Left ventricle myocardium superior (tissue), 1 donor: ENCODE results near the gene MARVELD2. TPM values are rescaled to one million over a fixed set of nuclear protein-coding genes. Genes with fewer than 3 reads are reported as not detected.

Experiments used
- ATAC-seq: fragments of 200-7000 bp; cut with Tn5 transposase; one replicate; pipeline ENCODE4 v1.9.1; 2020; ENCODE audit warnings: mild to moderate bottlenecking, moderate library complexity
- DNase-seq: peaks from one replicate; pipeline ENCODE4 v3.0.0-alpha.2; 2020
- intact Hi-C: fragments of 100-400 bp; cut with micrococcal nuclease; formaldehyde crosslinking; loops from one replicate; pipeline ENCODE4 v1.11.0; 2022
- total RNA-seq: library from RNA; stranded (reverse); fragmentation: NEBNext Ultra II Directional; extraction: Animal tissue kit (Norgen Biotek cat#: 25700); gene quantifications from one replicate; pipeline ENCODE4 v1.2.1, GENCODE V29; 2021
- donor health status: DM: no; HTN: yes; CAD: no; lungs with severe emphysema.

The MARVELD2 gene
- total RNA-seq, 1 donor from 2014 or later = 1.8 TPM

DNA sequence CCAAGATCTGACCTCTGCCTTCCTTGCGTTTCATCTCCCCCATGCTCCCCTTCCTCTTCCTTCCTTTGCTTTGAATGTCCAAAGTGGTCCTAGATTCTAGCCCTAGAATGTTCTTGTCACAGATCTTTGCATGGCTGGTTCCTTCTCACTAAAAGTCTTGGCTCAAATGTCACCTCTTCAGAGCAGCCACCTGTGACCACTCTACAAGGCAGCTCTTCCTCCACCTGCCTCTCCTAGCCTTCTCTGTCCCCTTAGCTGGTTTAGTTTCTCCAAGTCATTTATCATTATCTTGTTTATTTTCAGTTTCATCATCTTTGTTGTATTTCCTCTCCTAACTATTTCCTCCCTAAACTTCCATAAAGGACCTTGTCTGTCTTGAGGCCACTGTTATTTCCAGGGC, 70.6 kb downstream of the MARVELD2 start:
- ATAC-seq = no peak
- intact Hi-C loops = no loop called here
- DNase-seq = no peak

DNA sequence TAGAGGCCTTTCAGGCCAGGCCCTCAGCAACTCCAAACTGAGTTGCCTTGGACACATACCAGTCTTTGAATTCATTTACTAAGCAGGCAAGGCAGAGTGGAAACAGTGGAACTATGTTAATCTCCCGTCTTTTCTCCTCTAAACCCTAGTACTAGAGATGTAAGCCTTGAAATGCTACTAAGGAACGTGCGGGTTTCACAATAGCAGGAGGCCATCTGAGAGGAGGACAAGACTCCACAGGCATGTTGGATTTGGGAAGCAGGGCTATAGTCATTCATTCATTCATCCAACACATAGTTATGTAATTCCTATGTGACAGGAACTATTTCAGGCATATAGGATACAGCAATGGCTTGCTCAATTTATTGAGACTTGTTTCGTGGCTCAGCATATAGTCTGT, 74.3 kb downstream of the MARVELD2 start:
- ATAC-seq = no peak
- intact Hi-C loops = no loop called here
- no peak for DNase-seq

DNA sequence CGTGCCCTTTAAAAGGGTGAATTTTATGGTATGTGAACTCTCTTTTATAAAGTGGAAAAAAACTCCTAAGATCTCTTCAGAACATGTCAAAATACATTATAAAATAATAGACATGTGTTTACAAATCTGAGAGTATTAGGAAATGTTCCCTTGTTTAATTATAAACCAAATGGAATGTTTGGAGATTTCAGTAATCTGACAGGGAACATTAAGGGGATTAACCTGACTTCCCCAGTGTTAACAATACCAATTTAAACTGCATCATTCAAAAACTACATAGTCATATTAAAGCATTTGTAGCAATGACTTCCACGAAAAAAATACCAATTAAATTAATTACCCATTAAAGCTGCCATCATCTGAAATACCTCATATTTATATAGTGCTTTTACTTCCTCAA, 76.1 kb downstream of the MARVELD2 start:
- ATAC-seq = no peak
- intact Hi-C loops = no loop called here

DNA sequence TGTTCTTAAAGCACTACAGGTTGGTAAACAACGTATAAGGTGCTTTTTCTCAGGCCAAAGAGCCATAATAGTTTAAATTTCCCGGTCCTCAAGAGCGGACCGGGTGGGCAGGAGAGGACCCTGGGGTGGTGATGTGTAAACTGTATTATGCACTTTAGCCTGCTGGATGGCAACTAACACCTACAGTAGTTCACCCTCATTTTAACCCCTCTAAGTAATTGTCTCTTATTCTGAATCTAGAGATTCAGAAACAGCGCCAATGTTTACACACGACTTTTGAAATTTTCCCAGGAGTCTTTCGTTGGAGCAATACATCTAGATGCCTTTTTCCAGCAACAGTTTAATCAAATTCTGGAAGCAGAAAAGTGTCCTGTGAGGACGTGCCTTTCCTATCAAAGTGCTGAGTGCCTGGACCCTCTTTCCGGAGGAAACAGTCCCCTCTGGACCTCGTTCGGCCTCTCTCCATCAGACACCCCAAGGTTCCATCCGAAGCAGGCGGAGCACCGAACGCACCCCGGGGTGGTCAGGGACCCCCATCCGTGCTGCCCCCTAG, 77.0 kb downstream of the MARVELD2 start:
- no peak for ATAC-seq
- intact Hi-C loops = no loop called here
- DNase-seq = no peak

More for the DNA sequence above, 76.1 kb downstream of the MARVELD2 start:
- no peak for DNase-seq

DNA sequence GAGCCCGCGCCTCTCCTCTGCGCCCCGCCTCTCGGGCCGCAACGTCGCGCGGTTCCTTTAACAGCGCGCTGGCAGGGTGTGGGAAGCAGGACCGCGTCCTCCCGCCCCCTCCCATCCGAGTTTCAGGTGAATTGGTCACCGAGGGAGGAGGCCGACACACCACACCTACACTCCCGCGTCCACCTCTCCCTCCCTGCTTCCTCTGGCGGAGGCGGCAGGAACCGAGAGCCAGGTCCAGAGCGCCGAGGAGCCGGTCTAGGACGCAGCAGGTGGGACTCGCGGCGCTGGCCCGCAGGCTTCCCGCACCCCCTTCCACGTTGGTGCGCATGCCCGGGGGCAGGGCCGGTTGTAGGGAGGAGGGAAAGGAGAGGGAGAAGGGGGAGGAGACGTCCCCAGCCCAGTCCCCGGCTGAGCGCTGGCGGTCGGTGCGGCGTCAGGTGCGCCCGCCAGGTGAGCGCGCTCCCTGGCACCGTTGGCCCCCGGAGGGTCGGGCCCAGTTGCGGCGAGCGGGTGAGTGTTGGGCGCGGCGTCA, 77.5 kb downstream of the MARVELD2 start, which contains the start of gene OCLN:
TSS of gene OCLN (plus strand) at position 400 of the 532 bp plus-strand sequence. CDS start 11,455 bp downstream, outside the sequence.
- intact Hi-C loops = no loop called here
- DNase-seq (peak; percentile 29), ATAC-seq (peak; percentile 67)

DNA sequence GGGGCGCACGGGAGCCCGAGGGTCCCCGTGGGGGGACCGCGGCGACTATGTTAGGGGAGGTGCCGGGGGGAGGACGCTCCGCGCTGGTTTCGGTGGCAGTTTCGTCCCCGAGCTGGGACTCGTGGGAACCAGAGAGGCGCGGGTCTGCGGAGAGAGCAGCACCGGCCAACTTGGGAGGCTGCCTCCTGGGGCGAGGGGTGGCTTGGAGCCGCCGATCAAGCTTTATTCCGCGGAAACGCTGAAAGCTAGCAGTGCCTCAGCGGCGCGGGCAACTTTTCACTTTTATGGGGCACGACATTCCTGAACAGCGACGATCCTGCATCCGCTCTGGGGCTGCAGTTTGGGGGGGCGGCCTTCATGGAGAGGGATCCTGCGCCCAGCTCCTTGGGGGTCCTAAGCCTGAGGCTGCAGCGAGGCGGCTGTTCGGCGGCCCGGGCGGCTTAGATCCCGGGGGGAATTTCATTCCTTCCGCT, 78.0 kb downstream of the MARVELD2 start:
- DNase-seq (no peak), ATAC-seq (peak; percentile 20)
- intact Hi-C loops = no loop called here

DNA sequence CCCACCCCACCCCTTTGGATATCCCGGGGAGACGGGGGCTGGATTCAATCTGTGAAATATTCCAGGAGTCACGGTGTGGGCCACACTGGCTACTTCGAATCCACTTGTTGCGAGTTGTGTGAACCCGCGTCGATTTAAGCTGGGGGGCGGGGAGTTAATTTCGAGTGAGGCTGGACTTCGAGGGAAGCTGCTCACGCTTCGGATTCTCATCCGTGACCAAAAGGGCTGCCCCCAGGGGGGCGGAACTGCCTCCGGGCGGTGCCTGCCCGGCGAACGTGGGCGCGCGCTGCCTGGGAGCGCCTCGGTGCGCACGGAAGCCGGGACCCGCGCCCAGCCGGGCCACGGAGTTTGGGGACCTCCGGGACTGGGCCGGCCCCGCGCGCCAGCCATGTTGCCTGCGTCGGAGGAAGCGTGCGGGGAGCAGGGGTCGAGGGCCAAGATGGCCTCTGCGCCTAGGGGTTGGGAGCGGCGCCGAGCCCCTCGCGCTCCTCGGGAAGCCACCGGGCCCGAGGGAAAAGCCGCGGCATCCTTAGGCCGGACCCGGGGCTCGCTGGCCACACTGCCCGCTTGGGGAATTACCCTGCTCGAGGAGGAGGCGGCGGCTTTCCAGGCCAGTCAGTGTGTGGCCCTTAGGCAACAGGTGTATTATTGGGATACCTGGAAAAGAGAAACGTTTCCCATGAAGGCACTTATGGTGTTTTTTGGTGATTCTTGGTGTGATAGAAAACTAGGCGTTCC, 78.6 kb downstream of the MARVELD2 start:
- DNase-seq (peak; percentile 32), ATAC-seq (peak; percentile 38)
- intact Hi-C loops = no loop called here

Other genes starting within 250 kb of the MARVELD2 start
- 4.0 TPM for gene CCNB1, start 248.0 kb upstream of the MARVELD2 start, total RNA-seq
- 3.5 TPM for gene CENPH, start 225.5 kb upstream of the MARVELD2 start, total RNA-seq
- gene CDK7, start 180.2 kb upstream of the MARVELD2 start, total RNA-seq = 12.9 TPM
- gene CCDC125, start 82.3 kb upstream of the MARVELD2 start, total RNA-seq = 2.9 TPM
- gene AK6, start 45.6 kb upstream of the MARVELD2 start, total RNA-seq = 34.8 TPM
- 38.7 TPM for gene TAF9, start 45.6 kb upstream of the MARVELD2 start, total RNA-seq
- 18.3 TPM for gene RAD17, start 45.3 kb upstream of the MARVELD2 start, total RNA-seq
- gene OCLN, start 77.7 kb downstream of the MARVELD2 start, total RNA-seq = 1.6 TPM
- gene GTF2H2C, start 145.1 kb downstream of the MARVELD2 start, total RNA-seq = 18.0 TPM